Tibial nerve (tissue), 4 donors: ENCODE measurements around the gene BCL7B. TPM values are rescaled to one million over a fixed set of nuclear protein-coding genes. Genes with fewer than 3 reads are reported as not detected.
A peak's percentile ranks its signal among the peaks of the same experiment; 100 is the strongest.

Experiments used
- DNase-seq, 2 donors: peaks; one replicate each; pipeline ENCODE4 v3.0.0-alpha.2; 2019; ENCODE audit warnings: low spot score in 2 of 2
- H3K27ac ChIP-seq, 4 donors: fragments of 200-600 bp; sonication (generic) in 3 of 4; one replicate each; pipeline ENCODE4 v1.5.1; 2017 to 2019; ENCODE audit warnings: mild to moderate bottlenecking in 1 of 4
- H3K27me3 ChIP-seq, 2 donors: fragments of 200-600 bp; sonication (generic) in 1 of 2; one replicate each; pipeline versions ENCODE4 v1.5.1 to v1.6.0; 2017 to 2019
- H3K36me3 ChIP-seq, 3 donors: fragments of 200-600 bp; sonication (generic); one replicate each; pipeline ENCODE4 v1.5.1; 2018 to 2019
- H3K4me1 ChIP-seq, 4 donors: fragments of 200-600 bp; sonication (generic) in 3 of 4; one replicate each; pipeline ENCODE4 v1.5.1; 2017 to 2019
- H3K4me3 ChIP-seq, 4 donors: fragments of 200-600 bp; sonication (generic) in 3 of 4; one replicate each; pipeline ENCODE4 v1.5.1; 2017 to 2019; ENCODE audit warnings: mild to moderate bottlenecking in 1 of 4, moderate library complexity in 1 of 4
- H3K9me3 ChIP-seq, 4 donors: fragments of 200-600 bp; sonication (generic) in 3 of 4; one replicate each; pipeline ENCODE4 v1.5.1; 2017 to 2019
- EP300 ChIP-seq, 2 donors: sonication (generic); formaldehyde crosslinking; IDR thresholded peaks; one replicate each; pipeline ENCODE4 v1.6.1; 2017; ENCODE audit warnings: antibody characterized with exemption in 2 of 2, mild to moderate bottlenecking in 1 of 2
- POLR2A ChIP-seq, 2 donors: fragments of 450-650 bp; IDR thresholded peaks; one replicate each; pipeline ENCODE4 v1.6.1; 2017; ENCODE audit warnings: antibody characterized with exemption in 2 of 2, mild to moderate bottlenecking in 2 of 2, moderate library complexity in 2 of 2
- WGBS, 2 donors: methylation state at CpG; one replicate each; pipeline ENCODE4 v1.1.5; 2018; 5-methylcytosine and 5-hydroxymethylcytosine counted together
- total RNA-seq, 4 donors: library from RNA; depleted of rRNA; stranded (reverse); fragments of >200 nt; gene quantifications; one replicate each; pipeline ENCODE4 v1.1.0, GENCODE V29; 2016
- TF ChIP-seq, protein P1 (sequence below), 5 experiments: fragments of 200-600 bp in 3 of 5; fragments of 450-650 bp in 2 of 5; sonication (generic) in 3 of 5; IDR thresholded peaks; one replicate each; pipeline ENCODE4 v1.5.1; 2016 to 2019; ENCODE audit warnings: antibody characterized with exemption in 5 of 5, mild to moderate bottlenecking in 3 of 5, moderate library complexity in 2 of 5

Gene BCL7B
- total RNA-seq, 4 donors from 2014 or later, result 46.1 to 76.2 (median 59.4) TPM

DNA sequence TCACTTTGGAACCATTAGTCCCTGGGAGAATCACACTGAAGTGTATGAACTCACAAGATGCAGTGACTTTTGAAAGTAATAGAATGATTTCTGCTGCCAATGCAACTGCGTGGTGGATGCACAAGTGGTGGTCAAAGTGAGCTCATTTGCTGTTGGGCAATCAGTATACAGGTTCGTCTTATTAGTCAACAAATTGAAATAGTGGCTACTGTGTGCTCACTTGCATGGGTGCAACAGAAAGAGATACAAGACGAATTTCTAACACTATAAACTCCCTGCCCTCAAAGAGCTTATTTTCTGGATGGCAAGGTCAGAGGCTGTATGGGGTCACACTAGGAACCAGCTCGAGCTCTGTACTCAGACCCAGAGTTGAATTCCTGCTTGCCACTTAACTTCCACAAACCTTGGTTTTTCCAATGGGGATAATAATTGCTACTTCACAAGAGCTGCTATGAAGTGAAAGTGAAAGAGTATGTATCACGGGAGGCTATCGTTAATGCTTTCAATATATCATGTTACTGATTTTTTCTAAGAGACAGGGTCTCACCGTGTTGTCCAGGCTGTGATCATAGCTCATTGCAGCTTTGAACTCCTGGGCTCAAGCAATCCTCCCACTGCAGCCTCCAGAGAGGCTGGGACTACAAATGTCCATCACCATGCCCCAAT, 8.3 kb upstream of the BCL7B start:
- H3K27ac ChIP-seq, result peak overlapping the region in 1 of 4 donors; percentile 21
- TF ChIP-seq POLR2A (IDR thresholded peaks at IDR 0.05), result no peak
- TF ChIP-seq, protein P1, sequence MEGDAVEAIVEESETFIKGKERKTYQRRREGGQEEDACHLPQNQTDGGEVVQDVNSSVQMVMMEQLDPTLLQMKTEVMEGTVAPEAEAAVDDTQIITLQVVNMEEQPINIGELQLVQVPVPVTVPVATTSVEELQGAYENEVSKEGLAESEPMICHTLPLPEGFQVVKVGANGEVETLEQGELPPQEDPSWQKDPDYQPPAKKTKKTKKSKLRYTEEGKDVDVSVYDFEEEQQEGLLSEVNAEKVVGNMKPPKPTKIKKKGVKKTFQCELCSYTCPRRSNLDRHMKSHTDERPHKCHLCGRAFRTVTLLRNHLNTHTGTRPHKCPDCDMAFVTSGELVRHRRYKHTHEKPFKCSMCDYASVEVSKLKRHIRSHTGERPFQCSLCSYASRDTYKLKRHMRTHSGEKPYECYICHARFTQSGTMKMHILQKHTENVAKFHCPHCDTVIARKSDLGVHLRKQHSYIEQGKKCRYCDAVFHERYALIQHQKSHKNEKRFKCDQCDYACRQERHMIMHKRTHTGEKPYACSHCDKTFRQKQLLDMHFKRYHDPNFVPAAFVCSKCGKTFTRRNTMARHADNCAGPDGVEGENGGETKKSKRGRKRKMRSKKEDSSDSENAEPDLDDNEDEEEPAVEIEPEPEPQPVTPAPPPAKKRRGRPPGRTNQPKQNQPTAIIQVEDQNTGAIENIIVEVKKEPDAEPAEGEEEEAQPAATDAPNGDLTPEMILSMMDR (IDR thresholded peaks at IDR 0.05), result no peak
- TF ChIP-seq EP300 (IDR thresholded peaks at IDR 0.05), result no peak
- H3K36me3 ChIP-seq, result peaks cover 0 to 24% (median 5%) of the 10 kb centered on the region in 3 donors
- H3K4me3 ChIP-seq, result peak overlapping the region in 1 of 4 donors; percentile 29
- H3K4me1 ChIP-seq, result no peaks in the 10 kb centered on the region
- H3K9me3 ChIP-seq, result no peaks in the 10 kb centered on the region
- WGBS, 2 donors, result 55 to 72% methylated on average over 7 of the region's 7 CpGs
- DNase-seq, result no peak
- no peaks in the 10 kb centered on the region for H3K27me3 ChIP-seq

GRCh38 chr7:73560109-73560835, 2.8 kb upstream of the BCL7B start:
- H3K27ac ChIP-seq, result no peak overlapping the region
- no peaks in the 10 kb centered on the region for H3K9me3 ChIP-seq
- H3K4me3 ChIP-seq, result no peak overlapping the region
- H3K36me3 ChIP-seq, result no peaks in the 10 kb centered on the region
- H3K27me3 ChIP-seq, result no peaks in the 10 kb centered on the region
- DNase-seq, result no peak
- H3K4me1 ChIP-seq, result peaks cover 0 to 19% (median 13%) of the 10 kb centered on the region in 4 donors
- TF ChIP-seq, protein P1 (IDR thresholded peaks at IDR 0.05), result no peak
- TF ChIP-seq EP300 (IDR thresholded peaks at IDR 0.05) (no peak), POLR2A (IDR thresholded peaks at IDR 0.05) (no peak)
- WGBS, 2 donors, result 50 to 52% methylated on average over 11 of the region's 11 CpGs

GRCh38 chr7:73557108-73557396, 438 bp downstream of the BCL7B start:
- 1% methylated on average over 14 to 30 of the region's 36 CpGs for WGBS, 2 donors
- DNase-seq, result peak; percentile 76 to 84

GRCh38 chr7:73556208-73557107, 1.0 kb downstream of the BCL7B start:
- Histone ChIP-seq H3K4me3 (peak overlapping the region; percentile 79 to 95 (median 91)), H3K4me1 (peaks cover 0 to 35% (median 16%) of the 10 kb centered on the region in 4 donors), H3K27me3 (no peaks in the 10 kb centered on the region), H3K36me3 (peaks cover 0 to 29% (median 4%) of the 10 kb centered on the region in 3 donors), H3K9me3 (no peaks in the 10 kb centered on the region), H3K27ac (peak overlapping the region; percentile 98 to 100 (median 100))
- TF ChIP-seq POLR2A (IDR thresholded peaks at IDR 0.05) (peak in 1 of 2 donors; percentile 16), EP300 (IDR thresholded peaks at IDR 0.05) (no peak)
- TF ChIP-seq, protein P1 (IDR thresholded peaks at IDR 0.05), result no peak
- DNase-seq, result no peak
- 14 to 18% methylated on average over 28 of the region's 28 CpGs for WGBS, 2 donors

More at GRCh38 chr7:73557108-73557396, 438 bp downstream of the BCL7B start:
- Histone ChIP-seq H3K4me1 (peaks cover 0 to 35% (median 16%) of the 10 kb centered on the region in 4 donors), H3K4me3 (peak overlapping the region; percentile 79 to 95 (median 91)), H3K27me3 (no peaks in the 10 kb centered on the region), H3K27ac (peak overlapping the region; percentile 98 to 100 (median 100)), H3K9me3 (no peaks in the 10 kb centered on the region), H3K36me3 (peaks cover 0 to 24% (median 0%) of the 10 kb centered on the region in 3 donors)
- TF ChIP-seq, protein P1 (IDR thresholded peaks at IDR 0.05), result no peak
- TF ChIP-seq EP300 (IDR thresholded peaks at IDR 0.05), result peak in 1 of 2 donors; percentile 72
